Endothelial cell of umbilical vein (primary cell): ENCODE data around the gene TFF2. TPM values are rescaled to one million over a fixed set of nuclear protein-coding genes. Genes with fewer than 3 reads are reported as not detected.

ENCODE experiments used
- BruUV-seq: library from RNA; stranded (reverse); fragments of 400-500 nt; replicated peaks from 2 replicates; lab custom pipeline; 2021; lab: Mats Ljungman, UMichigan
- CTCF ChIA-PET: fragments of 300-600, 350-600 bp; sonication (Branson Sonifier 250); formaldehyde crosslinking; loops from one replicate; lab custom pipeline; 2021; ENCODE audit warnings: antibody characterized with exemption, inconsistent platforms; lab: Charles Lee
- POLR2A ChIA-PET: fragments of 300-600, 350-600 bp; sonication (Branson Sonifier 250); formaldehyde crosslinking; loops from one replicate; lab custom pipeline; 2021; ENCODE audit warnings: antibody characterized with exemption, inconsistent platforms; lab: Charles Lee
- DNase-seq: peaks from one replicate; pipeline ENCODE4 v3.0.0-alpha.2; 2011; ENCODE audit warnings: low read depth, low spot score
- FAIRE-seq: peaks from 2 replicates; lab custom pipeline; 2011; peaks lifted over from hg19 to GRCh38; lab: Jason Lieb, UNC
- H2AFZ ChIP-seq: 2 replicates; pipeline ENCODE4 v1.6.0; 2012; ENCODE audit warnings: low read depth, low read length, control low read depth, inconsistent platforms
- H3K27ac ChIP-seq: 2 replicates; pipeline ENCODE4 v1.5.1; 2011; ENCODE audit warnings: low read depth, mild to moderate bottlenecking, control low read depth, low read length, moderate library complexity; ENCODE audit not compliant: insufficient read depth
- H3K27me3 ChIP-seq, 2 experiments: 2 replicates each; pipeline versions ENCODE4 v1.6.0 to v1.6.1; 2011; ENCODE audit warnings: low read length in 2 of 2, mixed read lengths in 1 of 2; ENCODE audit not compliant: control insufficient read depth in 2 of 2, insufficient read depth in 2 of 2
- H3K36me3 ChIP-seq, 2 experiments: 2 replicates in 1 of 2; 3 replicates in 1 of 2; pipeline ENCODE4 v1.5.1; 2011; ENCODE audit warnings: low read length in 2 of 2, mild to moderate bottlenecking in 1 of 2, moderate library complexity in 1 of 2; ENCODE audit not compliant: control insufficient read depth in 2 of 2, insufficient read depth in 2 of 2; ENCODE audit errors: extremely low read depth in 1 of 2
- H3K4me1 ChIP-seq: 3 replicates; pipeline ENCODE4 v1.5.1; 2011; ENCODE audit warnings: mild to moderate bottlenecking, low read length; ENCODE audit not compliant: control insufficient read depth, insufficient read depth; ENCODE audit errors: extremely low read depth
- H3K4me2 ChIP-seq: 2 replicates; pipeline ENCODE4 v1.6.1; 2011; ENCODE audit warnings: low read length, control low read depth, mixed read lengths; ENCODE audit not compliant: insufficient read depth
- H3K4me3 ChIP-seq, 3 experiments: fragments of 200-600 bp in 1 of 3; sonication (generic), shearing (Covaris generic) in 1 of 3; replicated peaks in 1 of 3; 2 replicates each; pipeline ENCODE4 v1.5.1; 2011 to 2016; ENCODE audit warnings: control low read depth in 3 of 3, low read length in 3 of 3, mild to moderate bottlenecking in 2 of 3, inconsistent platforms in 1 of 3, low read depth in 1 of 3, moderate library complexity in 1 of 3; ENCODE audit not compliant: insufficient read depth in 1 of 3
- H3K79me2 ChIP-seq: 2 replicates; pipeline ENCODE4 v1.6.0; 2012; ENCODE audit warnings: low read length, inconsistent platforms; ENCODE audit not compliant: control insufficient read depth, insufficient read depth
- H3K9ac ChIP-seq: replicated peaks from 2 replicates; pipeline ENCODE3; 2011; ENCODE audit warnings: low read length, control low read depth; ENCODE audit not compliant: insufficient read depth; ENCODE audit errors: extremely low read depth
- H3K9me1 ChIP-seq: replicated peaks from 3 replicates; pipeline ENCODE4 v1.6.0; 2011; ENCODE audit warnings: mild to moderate bottlenecking, low read length; ENCODE audit not compliant: control insufficient read depth, insufficient read depth; ENCODE audit errors: extremely low read depth
- H3K9me3 ChIP-seq: replicated peaks from 2 replicates; pipeline ENCODE4 v1.5.1; 2012; ENCODE audit warnings: low read length, inconsistent platforms; ENCODE audit not compliant: control insufficient read depth, insufficient read depth
- H4K20me1 ChIP-seq: replicated peaks from 2 replicates; pipeline ENCODE3; 2011; ENCODE audit warnings: mild to moderate bottlenecking, low read length; ENCODE audit not compliant: control insufficient read depth, insufficient read depth; ENCODE audit errors: extremely low read depth
- EZH2 ChIP-seq: IDR thresholded peaks from 2 replicates; pipeline ENCODE4 v1.6.1; 2012; ENCODE audit warnings: borderline replicate concordance, low read depth, mild to moderate bottlenecking, moderate library complexity, low read length, inconsistent platforms; ENCODE audit not compliant: severe bottlenecking
- FOS ChIP-seq: IDR thresholded peaks from 2 replicates; pipeline ENCODE4 v1.6.1; 2011; ENCODE audit warnings: mild to moderate bottlenecking, low read length, moderate library complexity, borderline replicate concordance; ENCODE audit not compliant: insufficient read depth
- GATA2 ChIP-seq: IDR thresholded peaks from 2 replicates; pipeline ENCODE4 v1.7.0; 2011; ENCODE audit warnings: low read depth, mild to moderate bottlenecking, moderate library complexity, mixed read lengths, low read length; ENCODE audit not compliant: insufficient read length, insufficient read depth
- JUN ChIP-seq: IDR thresholded peaks from 2 replicates; pipeline ENCODE4 v1.6.1; 2011; ENCODE audit warnings: borderline replicate concordance, low read depth; ENCODE audit not compliant: insufficient read length, insufficient read depth
- MAX ChIP-seq: IDR thresholded peaks from 2 replicates; pipeline ENCODE4 v1.6.1; 2011; ENCODE audit not compliant: insufficient read depth, insufficient read length
- MYC ChIP-seq: IDR thresholded peaks from one replicate; pipeline ENCODE4 v1.6.1; 2011; ENCODE audit warnings: mild to moderate bottlenecking, low read depth, low read length
- POLR2AphosphoS5 ChIP-seq: IDR thresholded peaks from 2 replicates; pipeline ENCODE4 v1.6.1; 2012; ENCODE audit warnings: low read depth, mild to moderate bottlenecking, control low read depth, low read length, moderate library complexity; ENCODE audit not compliant: insufficient read depth
- dilution Hi-C: fragments of 300-500 bp; cut with MboI; formaldehyde crosslinking; loops from one replicate; pipeline ENCODE4 v1.15.0; 2019; ENCODE audit warnings: low sequenced_read_pairs; ENCODE audit not compliant: extremely low pct_ligation_motif_present
- intact Hi-C: fragments of 100-400 bp; cut with micrococcal nuclease; formaldehyde crosslinking; loops from one replicate; pipeline ENCODE4 v1.10.0; 2022
- polyA plus RNA-seq, 4 experiments: library from polyadenylated mRNA; depleted of rRNA in 3 of 4; stranded (reverse) in 3 of 4; unstranded in 1 of 4; fragments of >200 nt; gene quantifications; 2 replicates each; pipeline versions ENCODE4 v1.2.1 to v1.2.3, GENCODE V29; 2011 to 2012; ENCODE audit warnings: missing spikeins in 1 of 4
- total RNA-seq: library from RNA; stranded (reverse); gene quantifications from 2 replicates; pipeline ENCODE4 v1.2.3, GENCODE V29; 2021
- TF ChIP-seq, protein P1 (sequence below), 2 donors: IDR thresholded peaks; 1 replicate in 1 of 2; 2 replicates in 1 of 2; pipeline ENCODE4 v1.5.1; 2011; ENCODE audit warnings: low read length in 2 of 2, mild to moderate bottlenecking in 2 of 2, moderate library complexity in 2 of 2, control low read depth in 1 of 2, inconsistent platforms in 1 of 2, low read depth in 1 of 2; ENCODE audit not compliant: insufficient read depth in 1 of 2; ENCODE audit errors: extremely low read depth in 1 of 2

Gene TFF2
- total and polyA plus RNA-seq, 2 donors (not counting 3 experiments of a cell fraction or from before 2014, with no cell fraction given) = not detected

GRCh38 chr21:42332557-42333317, 18.1 kb downstream of the TFF2 start:
- no peaks in the 10 kb centered on the region for H4K20me1 ChIP-seq
- peaks cover 20 to 38% of the 10 kb centered on the region in 2 experiments for H3K27me3 ChIP-seq
- DNase-seq = no peak
- intact Hi-C loops (loop anchor here (10.0 kb wide), 1 partner anchor 188 kb away; no protein-coding TSS in a partner anchor), dilution Hi-C loops (no loop called here)
- no peaks in the 10 kb centered on the region for H3K36me3 ChIP-seq
- H3K9ac ChIP-seq = no peak overlapping the region
- H2AFZ ChIP-seq = no peak overlapping the region
- FAIRE-seq = no peak
- POLR2A ChIA-PET = no interaction called here
- no TSS peak for BruUV-seq
- H3K27ac ChIP-seq = no peak overlapping the region
- CTCF ChIA-PET = interaction anchor here (1.0 to 1.2 kb wide), 2 partner anchors 23 to 28 kb away, joined by 3 read pairs; no protein-coding TSS in a partner anchor
- no peaks in the 10 kb centered on the region for H3K79me2 ChIP-seq
- TF ChIP-seq MYC = no peak
- no peak for TF ChIP-seq GATA2
- no peak for TF ChIP-seq EZH2
- TF ChIP-seq MAX = no peak
- no peak for TF ChIP-seq JUN
- TF ChIP-seq POLR2AphosphoS5 = no peak
- TF ChIP-seq, protein P1, sequence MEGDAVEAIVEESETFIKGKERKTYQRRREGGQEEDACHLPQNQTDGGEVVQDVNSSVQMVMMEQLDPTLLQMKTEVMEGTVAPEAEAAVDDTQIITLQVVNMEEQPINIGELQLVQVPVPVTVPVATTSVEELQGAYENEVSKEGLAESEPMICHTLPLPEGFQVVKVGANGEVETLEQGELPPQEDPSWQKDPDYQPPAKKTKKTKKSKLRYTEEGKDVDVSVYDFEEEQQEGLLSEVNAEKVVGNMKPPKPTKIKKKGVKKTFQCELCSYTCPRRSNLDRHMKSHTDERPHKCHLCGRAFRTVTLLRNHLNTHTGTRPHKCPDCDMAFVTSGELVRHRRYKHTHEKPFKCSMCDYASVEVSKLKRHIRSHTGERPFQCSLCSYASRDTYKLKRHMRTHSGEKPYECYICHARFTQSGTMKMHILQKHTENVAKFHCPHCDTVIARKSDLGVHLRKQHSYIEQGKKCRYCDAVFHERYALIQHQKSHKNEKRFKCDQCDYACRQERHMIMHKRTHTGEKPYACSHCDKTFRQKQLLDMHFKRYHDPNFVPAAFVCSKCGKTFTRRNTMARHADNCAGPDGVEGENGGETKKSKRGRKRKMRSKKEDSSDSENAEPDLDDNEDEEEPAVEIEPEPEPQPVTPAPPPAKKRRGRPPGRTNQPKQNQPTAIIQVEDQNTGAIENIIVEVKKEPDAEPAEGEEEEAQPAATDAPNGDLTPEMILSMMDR (IDR thresholded peaks at IDR 0.05; ENCODE audit: extremely low read depth in 1 of 2, insufficient read depth in 1 of 2, low read depth in 1 of 2, low read length in 2 of 2) = no peak
- TF ChIP-seq FOS = no peak
- no peaks in the 10 kb centered on the region for H3K9me3 ChIP-seq
- H3K4me2 ChIP-seq = no peak overlapping the region
- no peaks in the 10 kb centered on the region for H3K4me1 ChIP-seq
- no peak overlapping the region for H3K4me3 ChIP-seq
- H3K9me1 ChIP-seq = no peaks in the 10 kb centered on the region
